HG02938 (cell line): ENCODE results near the gene CERKL.

Experiments
- ATAC-seq: cut with Tn5 transposase; IDR thresholded peaks from one replicate; pipeline ENCODE4 v1.9.1; 2021; ENCODE audit warnings: mild to moderate bottlenecking, moderate library complexity; ENCODE audit not compliant: unreplicated experiment

Gene CERKL

GRCh38 chr2:181526014-181526413, 130.9 kb downstream of the CERKL start:
- no peak for ATAC-seq

GRCh38 chr2:181523756-181524155, 133.1 kb downstream of the CERKL start:
- ATAC-seq, result no peak

GRCh38 chr2:181520253-181520652, 136.7 kb downstream of the CERKL start:
- no peak for ATAC-seq

GRCh38 chr2:181517685-181518301, 139.1 kb downstream of the CERKL start:
- no peak for ATAC-seq

GRCh38 chr2:181516992-181517391, 139.9 kb downstream of the CERKL start:
- ATAC-seq, result no peak

GRCh38 chr2:181515719-181516118, 141.2 kb downstream of the CERKL start:
- no peak for ATAC-seq

GRCh38 chr2:181500201-181500600, 156.7 kb downstream of the CERKL start:
- ATAC-seq, result no peak

- ATAC-seq, result no peak
These were observed 157.7 kb downstream of the CERKL start for GRCh38 chr2:181499231-181499630.
